ENCODE measurements around the gene APBB3.
"Not testable (repeated sequence)": the region's sequence is repeated elsewhere in the genome, so short reads cannot be mapped to it uniquely, and the experiment has no call there.

Gene APBB3, protein sequence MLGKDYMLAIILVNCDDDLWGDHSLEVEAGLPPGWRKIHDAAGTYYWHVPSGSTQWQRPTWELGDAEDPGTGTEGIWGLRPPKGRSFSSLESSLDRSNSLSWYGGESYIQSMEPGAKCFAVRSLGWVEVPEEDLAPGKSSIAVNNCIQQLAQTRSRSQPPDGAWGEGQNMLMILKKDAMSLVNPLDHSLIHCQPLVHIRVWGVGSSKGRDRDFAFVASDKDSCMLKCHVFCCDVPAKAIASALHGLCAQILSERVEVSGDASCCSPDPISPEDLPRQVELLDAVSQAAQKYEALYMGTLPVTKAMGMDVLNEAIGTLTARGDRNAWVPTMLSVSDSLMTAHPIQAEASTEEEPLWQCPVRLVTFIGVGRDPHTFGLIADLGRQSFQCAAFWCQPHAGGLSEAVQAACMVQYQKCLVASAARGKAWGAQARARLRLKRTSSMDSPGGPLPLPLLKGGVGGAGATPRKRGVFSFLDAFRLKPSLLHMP

DNA sequence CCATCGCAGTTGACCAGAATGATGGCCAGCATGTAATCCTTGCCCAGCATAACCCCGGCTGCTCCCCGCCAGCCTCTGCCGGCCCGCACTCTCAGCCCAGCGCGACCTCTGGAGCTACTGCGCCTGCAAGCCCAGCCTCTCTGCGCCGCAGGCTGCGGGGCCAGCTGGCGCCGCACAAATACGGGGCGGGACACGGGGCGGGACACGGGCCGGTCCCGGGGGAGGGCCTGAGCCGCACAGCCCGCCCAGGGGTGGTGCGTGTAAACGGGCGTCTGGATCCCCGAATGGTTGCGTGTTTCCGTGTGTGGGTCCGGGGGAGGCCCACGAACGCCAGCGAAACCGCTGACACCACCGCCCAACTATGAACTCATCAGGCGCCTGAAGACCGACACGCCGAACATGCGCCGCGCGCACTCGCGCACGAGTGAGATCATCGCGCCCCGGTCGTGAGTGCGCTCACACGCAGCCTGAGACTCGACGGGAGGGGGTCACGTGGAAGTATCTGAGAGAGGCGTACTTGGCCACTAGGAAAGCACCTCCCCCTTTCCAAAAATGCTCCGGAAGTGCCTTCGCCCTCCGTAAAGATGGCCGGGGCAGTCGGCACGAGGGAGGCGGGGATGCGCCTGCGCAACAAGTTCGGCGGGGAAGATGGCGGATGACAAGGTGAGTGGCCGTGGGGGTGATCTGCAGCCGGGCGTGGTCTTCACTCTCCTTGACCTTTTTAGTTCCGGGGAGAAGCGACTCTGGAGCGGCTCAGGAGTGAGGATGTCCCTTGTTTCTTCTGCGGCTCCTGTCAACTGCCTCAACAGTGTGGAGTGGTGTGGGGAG, at the start of gene APBB3, which contains the start of gene SLC35A4:
APBB3 (minus strand) TSS at position 403 of the 828 bp plus-strand sequence; CDS start at position 50, 353 bp downstream.
SLC35A4 (plus strand) TSS at position 633 of the 828 bp plus-strand sequence. CDS start 2,342 bp downstream, outside the sequence.
- DNase-seq (ENCODE audit: low read depth, low spot score), result peak; percentile 98

DNA sequence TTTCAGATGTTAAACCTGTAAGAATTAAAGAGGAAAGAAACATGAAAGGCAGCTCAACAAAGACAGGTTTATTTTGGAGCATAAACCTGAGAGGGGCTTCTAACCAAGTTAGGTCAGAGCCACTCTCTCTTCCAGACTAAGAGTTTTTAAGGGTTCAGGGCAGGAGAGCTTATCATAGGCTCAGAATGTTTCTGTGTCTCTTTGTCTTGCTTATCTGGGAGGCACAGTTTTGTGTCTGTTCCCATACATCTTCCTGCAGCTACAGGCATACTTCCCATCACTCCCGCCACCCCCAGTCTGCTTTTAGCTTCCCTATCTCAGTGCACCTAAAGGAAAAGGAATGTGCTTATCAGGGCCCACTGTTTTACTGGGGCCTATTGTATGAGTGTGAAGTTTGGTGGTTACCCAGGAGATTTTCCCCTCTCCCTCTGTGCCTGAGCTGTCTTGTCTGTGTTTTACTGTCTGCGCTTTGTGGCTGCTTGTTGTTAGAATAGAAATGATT, 46.7 kb upstream of the APBB3 start:
- DNase-seq (ENCODE audit: low read depth, low spot score), result no peak

DNA sequence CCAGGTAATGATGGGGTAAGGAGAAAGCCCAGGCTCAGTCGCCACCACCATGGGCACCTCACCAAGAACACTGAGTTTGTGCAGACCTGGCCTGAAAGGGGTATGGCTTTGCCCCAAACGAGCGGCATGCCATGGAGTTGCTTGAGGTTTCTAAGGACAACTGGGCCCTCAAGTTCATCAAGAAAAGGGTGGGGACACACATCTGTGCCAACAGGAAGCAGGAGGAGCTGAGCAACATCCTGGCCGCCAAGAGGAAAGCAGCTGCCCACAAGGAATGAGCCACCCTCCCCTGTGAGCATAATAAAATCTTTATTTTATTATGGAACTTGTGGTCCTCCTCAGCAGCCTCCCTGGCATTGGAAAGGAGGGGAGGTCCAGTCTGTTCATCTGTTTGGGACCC, 44.7 kb upstream of the APBB3 start:
- no peak for DNase-seq (ENCODE audit: low read depth, low spot score)

DNA sequence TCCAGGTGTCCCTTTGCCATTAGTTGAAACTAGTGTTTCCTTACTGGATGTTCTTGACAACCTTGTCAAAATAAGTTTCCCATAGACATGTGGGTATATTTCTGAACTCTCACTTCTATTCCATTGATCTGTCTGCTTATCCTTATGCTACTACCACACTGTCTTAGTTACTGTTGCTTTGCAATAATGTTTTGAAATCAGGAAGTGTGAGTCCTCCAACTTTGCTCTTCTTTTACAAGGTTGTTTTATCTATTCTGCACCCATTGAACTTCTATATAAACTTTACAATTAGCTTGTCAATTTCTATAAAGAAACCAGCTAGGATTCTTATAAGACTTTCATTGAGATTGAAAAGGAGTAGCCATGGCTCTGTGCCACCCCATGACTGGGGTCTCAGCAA, 44.3 kb upstream of the APBB3 start:
- DNase-seq (ENCODE audit: low read depth, low spot score), result no peak

DNA sequence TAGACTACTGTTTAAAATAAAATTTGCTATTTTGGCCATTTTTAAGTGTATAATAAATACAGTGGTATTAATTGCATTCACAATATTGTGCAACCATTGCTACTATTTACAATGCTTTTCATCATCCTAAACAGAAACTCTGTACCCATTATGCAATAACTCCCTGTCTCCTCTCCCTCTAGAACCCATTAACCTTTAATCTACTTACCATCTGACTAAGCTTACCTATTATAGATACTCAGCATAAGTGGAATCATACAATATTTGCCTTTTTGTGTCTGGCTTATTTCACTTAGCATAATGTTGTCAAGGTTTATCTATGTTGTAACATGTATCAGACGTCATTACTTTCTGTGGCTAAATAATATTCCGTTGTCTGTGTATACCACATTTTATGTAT, 42.6 kb upstream of the APBB3 start:
- no peak for DNase-seq (ENCODE audit: low read depth, low spot score)

DNA sequence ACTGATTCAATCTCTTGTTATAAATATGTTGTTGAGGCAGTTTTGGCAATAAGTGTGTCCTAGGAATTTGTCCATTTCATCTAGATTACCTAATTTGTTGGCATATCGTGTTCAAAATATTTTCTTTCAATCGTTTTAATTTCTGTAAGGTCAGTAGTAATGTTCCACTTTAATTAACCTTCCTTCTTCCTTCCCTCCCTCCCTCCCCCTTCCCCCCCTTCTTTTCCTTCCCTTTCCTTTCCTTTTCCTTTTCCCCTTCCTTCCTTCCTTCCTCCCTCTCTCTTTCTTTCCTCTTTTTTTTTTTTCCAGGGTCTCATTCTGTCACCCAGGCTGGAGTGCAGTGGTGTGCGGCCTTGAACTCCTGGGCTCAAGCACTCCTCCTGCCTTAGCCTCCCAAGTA, 41.5 kb upstream of the APBB3 start:
- no peak for DNase-seq (ENCODE audit: low read depth, low spot score)

DNA sequence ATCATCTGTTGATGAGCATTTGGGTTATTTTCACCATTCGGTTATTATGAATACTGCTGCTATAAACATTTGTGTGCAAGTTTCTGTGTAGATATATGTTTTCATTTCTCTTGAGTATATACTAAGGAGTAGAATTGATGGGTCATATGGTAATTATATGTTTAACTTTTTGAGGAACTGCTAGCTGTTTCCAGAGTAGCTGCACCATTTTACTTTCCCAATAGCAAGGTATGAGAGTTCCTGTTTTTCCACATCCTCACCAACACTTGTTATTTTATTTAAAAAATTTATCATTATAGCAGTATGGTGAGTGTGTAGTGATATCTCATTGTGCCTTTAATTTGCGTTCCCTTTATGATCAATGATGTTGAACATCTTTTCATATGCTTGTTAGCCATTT, 39.3 kb upstream of the APBB3 start:
- no peak for DNase-seq (ENCODE audit: low read depth, low spot score)

DNA sequence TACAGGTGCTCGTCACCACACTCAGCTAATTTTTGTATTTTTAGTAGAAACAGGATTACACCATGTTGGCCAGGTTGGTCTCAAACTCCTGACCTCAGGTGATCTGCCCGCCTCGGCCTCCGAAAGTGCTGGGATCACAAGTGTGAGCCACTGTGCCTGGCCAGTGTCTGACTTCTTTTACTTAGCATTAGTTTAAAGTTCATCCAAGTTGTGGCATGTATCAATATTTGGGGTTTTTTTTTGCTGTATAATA, 39.0 kb upstream of the APBB3 start:
- DNase-seq (ENCODE audit: low read depth, low spot score), result not testable (repeated sequence)

DNA sequence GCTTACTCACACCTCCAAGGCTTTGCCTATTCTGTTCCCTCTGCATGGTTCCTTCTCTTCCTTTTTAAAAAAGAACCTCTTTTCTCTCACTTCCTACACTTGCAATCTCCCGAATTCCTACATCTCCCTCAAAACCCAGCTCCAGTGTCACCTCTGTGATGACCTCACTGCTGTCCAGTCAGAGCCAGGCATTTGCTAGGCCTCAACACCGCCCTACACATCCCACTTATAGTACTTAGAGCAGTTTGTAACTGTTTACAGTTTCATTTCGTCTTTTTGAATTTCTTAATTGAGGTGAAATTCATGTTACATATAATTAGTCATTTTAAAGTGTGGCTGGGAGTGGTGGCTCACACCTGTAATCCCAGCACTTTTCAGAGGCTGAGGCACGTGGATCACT, 37.7 kb upstream of the APBB3 start:
- no peak for DNase-seq (ENCODE audit: low read depth, low spot score)

DNA sequence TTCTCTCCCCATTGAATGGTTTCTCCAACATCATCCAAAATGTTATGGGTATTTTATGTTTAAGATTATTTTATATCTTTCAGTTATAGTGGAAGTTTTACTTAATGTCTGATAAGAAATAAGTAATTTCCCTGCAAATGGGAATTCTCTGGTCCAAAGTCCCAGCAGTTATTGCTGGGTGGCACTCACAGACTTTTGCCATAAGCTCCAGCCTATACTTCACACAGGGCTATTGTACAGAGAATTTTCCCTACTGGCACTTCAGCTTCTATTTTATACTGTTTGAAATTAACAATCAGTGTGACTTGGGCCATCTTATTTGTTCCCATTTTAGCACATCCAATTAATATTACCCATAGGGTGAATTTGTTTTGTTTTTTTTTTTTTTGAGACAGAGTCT, 35.7 kb upstream of the APBB3 start:
- no peak for DNase-seq (ENCODE audit: low read depth, low spot score)

DNA sequence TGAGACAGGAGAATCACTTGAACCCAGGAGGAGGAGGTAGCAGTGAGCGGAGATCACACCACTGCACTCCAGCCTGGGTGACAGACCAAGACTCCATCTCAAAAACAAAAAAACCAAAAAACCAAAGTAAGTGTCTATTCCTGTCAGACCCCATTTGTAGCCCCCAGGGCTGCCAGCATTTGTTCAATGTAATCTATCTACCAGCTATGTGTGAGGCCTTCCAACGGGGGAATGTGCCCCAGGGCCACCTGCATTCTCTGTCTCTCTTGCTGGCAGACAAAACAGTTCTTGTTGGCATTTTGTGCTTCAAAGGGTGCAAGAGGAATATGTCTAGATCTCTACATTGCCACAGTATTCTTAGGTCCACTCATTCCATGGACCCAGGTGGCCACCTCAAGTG, 34.4 kb upstream of the APBB3 start:
- DNase-seq (ENCODE audit: low read depth, low spot score), result no peak

DNA sequence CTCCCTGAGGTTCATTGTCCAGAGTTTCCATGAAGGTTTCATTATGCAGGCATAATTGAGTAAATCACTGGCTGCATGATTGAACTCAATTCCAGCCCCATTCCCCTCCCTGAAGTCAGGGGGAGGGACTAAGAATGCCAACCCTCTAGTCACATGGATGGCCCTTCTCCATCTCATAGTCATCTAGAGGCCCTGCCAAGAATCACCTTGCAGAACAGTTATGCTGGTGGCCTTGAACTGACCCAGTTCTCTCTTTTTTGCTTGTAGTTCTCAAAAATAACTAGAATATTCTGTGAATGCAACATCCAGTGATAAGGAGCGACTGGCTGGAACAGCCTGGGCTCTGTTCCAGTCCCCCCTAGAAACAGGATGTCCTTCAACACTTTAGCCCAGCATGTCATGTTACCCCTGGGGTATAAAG, 31.9 kb upstream of the APBB3 start:
- DNase-seq (ENCODE audit: low read depth, low spot score), result no peak

DNA sequence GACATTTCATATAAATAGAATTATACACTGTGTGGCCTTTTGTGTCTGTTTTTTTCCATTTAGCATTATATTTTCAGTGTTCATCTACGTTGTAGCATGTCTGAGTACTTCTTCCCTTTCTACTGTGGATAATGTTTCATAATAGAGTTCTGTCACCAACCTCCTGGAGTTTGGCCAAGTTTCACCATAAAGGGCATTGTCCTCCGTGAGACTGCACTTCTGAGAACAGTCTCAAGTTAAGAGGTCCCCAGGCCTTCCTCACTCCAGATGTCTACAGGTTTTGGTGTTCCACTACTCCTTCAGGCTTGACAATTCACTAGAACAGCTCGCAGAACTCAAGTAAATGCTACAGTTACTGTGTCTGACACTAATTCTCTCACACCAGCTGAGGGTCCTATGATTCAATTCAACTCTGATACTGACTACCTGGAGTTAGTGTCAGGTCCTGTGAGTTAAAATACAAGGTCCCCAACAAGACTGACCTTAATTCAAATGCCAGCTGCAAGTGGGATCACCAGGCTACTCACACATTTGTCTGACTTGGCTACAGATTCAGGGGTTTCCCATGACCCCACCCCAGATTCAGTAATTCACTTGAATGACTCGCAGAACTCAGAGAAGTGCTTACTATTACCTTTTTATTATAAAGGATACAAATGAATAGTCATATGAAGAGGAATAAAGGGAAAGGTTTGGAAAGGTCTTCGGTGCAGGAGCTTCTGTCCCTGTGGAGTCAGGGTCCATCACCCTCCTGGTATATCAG, 31.3 kb upstream of the APBB3 start:
- DNase-seq (ENCODE audit: low read depth, low spot score), result no peak

DNA sequence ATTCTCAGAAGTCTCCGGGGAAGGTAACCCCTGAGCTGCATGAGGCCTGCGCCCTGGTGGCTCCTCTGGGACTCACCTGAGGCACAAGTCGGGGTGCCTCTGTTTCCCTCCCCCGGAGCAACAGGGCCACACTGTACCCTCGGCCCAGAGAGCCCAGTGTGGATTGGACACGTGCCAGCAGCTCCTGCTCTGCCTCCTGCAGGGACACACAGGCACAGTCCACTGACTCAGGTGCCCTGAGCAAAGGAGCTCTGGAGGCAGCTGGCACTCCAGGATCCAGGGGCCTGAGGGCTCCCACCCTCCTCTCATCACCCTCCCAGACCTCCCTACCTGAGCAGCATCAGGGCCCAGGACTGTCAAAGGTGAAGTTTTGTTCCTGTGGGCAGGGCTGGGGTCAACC, 29.8 kb upstream of the APBB3 start:
- DNase-seq (ENCODE audit: low read depth, low spot score), result no peak

DNA sequence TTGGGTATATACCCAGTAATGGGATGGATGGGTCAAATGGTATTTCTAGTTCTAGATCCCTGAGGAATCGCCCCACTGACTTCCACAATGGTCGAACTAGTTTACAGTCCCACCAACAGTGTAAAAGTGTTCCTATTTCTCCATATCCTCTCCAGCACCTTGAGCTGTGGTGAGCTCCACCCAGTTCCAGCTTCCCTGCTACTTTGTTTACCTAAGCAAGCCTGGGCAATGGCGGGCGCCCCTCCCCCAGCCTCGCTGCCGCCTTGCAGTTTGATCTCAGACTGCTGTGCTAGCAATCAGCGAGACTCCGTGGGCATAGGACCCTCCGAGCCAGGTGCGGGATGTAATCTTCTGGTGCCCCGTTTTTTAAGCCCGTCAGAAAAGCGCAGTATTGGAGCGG, 28.7 kb upstream of the APBB3 start:
- not testable (repeated sequence) for DNase-seq (ENCODE audit: low read depth, low spot score)

DNA sequence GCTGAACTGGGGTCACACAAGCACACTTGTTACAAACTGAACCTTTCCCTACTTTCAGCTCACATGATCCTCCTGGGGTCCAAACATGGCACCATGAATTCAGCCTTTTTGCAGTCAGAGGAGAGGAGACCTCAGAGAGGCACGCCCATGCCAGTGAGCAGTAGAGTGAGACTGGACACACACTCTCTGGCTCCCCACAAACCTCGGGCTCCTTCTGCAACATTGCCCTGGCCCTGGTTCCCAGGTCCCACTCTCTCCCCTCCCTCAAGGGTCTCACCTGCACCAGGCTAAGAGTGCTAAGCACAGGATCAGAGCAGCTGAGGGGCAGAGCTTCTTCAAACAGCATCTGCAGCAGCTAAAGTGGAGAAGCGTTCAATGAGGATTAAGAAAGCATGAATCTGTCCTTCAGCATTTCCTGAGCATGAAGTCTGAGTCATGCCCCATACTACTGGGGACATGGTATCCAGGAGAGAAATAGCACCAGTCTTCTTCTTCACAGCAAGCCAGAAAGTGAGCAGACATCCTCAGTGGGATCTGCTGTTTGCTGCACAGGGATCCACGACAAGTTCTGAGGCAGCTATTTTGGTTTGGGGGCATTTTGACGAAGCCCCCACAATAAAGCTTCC, 27.5 kb upstream of the APBB3 start:
- no peak for DNase-seq (ENCODE audit: low read depth, low spot score)

DNA sequence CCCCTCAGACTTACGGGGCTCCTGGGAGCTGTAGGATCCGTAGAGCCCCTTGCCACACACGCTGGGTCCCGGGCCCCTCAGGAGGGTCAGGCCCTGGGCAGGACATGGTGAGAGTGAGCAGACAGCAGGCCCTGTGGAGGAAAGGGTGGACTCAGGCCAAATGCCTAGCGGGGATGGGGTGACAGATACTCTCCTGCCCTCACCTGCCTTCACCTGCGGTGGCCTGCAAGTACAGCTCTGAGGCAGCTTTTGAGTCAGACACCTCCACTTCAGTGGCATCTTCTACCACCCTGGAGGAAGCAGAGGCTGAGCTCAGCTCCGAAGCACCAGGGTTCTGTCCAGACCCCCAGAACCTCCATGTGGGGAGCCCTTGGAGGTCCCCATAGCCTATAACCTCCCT, 26.5 kb upstream of the APBB3 start:
- DNase-seq (ENCODE audit: low read depth, low spot score), result no peak

DNA sequence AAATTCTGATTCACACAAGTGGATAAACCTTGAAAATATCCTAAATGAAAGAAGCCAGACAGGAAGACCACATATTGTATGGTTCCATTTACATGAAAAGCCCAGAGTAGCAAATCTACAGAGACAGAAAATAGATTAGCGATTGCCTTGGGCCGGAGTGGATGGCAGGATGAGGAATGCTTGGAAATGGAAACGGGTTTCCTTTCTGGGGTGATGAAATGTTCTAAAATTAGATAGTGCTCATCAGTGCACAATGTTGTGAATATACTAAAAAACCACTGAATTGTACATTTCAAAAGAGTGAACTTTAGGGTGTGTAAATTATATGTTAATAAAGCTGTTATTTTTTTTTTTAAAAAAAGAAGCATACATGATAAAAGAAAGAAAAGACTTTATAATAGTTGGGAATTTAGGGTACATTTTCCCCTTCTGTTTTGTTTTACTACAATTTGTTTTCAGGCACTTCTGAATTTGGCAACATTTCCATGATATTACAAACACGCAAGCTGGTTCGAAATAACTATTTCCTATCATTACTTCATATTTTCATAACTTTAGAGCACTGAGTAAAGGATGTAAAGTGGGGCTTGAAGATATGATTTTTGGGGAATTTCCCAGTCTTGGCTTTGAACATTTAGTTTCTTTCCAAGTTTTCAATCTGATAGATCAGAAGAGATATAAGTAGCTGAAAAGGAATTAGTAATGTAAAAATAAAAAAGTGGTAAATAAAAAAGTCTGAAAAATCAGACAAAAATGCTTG, 24.1 kb upstream of the APBB3 start:
- DNase-seq (ENCODE audit: low read depth, low spot score), result no peak

DNA sequence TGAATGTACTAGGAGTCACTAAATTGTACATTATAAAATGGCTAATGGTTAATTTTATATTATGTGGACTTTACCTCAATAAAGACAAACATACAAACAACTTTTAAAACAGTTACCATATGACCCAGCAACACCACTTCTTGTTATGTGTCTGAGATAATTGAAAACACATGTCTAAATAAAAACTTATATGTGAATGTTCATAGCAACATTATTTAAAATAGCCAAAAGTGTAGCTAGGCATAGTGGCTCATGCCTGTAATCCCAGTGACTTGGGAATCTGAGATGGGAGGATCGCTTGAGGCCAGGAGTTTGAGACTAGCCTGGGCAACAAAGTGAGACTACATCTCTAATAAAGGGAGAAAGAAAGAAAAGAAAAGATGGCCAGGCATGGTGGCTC, 23.1 kb upstream of the APBB3 start:
- DNase-seq (ENCODE audit: low read depth, low spot score), result no peak

DNA sequence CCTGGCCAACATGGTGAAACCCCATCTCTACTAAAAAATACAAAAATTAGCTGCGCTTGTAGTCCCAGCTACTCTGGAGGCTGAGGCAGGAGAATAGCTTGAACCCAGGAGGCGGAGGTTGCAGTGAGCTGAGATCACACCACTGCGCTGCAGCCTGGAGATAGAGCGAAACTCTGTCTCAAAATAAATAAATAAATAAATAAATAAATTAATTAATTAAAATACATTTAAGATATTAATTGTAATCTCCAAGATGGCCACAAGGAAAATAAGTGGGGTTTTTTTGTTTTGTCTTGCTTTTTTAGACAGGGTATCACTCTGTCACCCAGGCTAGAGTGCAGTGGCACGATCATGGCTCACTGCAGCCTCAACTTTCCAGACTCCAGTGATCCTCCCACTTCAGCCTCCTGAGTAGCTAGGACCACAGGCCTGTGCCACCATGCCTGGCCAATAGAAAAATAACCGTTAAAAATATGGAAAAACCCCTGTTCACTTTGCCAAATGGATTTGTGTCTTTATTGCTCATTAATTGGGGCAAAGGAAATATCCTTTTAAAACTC, 14.9 kb upstream of the APBB3 start:
- not testable (repeated sequence) for DNase-seq (ENCODE audit: low read depth, low spot score)
